Nephron (organoid): ENCODE data around the gene LATS2.

Experiments
- H3K27ac Mint-ChIP-seq, 3 experiments: 2 replicates each; pipeline ENCODE4 v1.8.0; 2020; ENCODE audit warnings: mixed read lengths in 3 of 3, mild to moderate bottlenecking in 2 of 3, moderate library complexity in 1 of 3
- H3K27me3 Mint-ChIP-seq: 2 replicates; pipeline ENCODE4 v1.8.0; 2021; ENCODE audit warnings: low read depth, mild to moderate bottlenecking, moderate library complexity, mixed read lengths
- H3K36me3 Mint-ChIP-seq: 2 replicates; pipeline ENCODE4 v1.8.0; 2020; ENCODE audit warnings: low read depth, mixed read lengths
- H3K4me1 Mint-ChIP-seq: 2 replicates; pipeline ENCODE4 v1.8.0; 2020; ENCODE audit warnings: mixed read lengths
- H3K4me3 Mint-ChIP-seq, 3 experiments: 2 replicates each; pipeline ENCODE4 v1.8.0; 2020; ENCODE audit warnings: mild to moderate bottlenecking in 3 of 3, mixed read lengths in 3 of 3, moderate library complexity in 2 of 3
- H3K9me3 Mint-ChIP-seq: 2 replicates; pipeline ENCODE4 v1.8.0; 2020; ENCODE audit warnings: mixed read lengths
- TF ChIP-seq, protein P1 (sequence below), 3 experiments: fragments of 200-600 bp; sonication (generic); IDR thresholded peaks; one replicate each; pipeline ENCODE4 v1.5.0; 2021; ENCODE audit warnings: antibody characterized with exemption in 3 of 3; ENCODE audit not compliant: unreplicated experiment in 3 of 3

LATS2 gene

DNA sequence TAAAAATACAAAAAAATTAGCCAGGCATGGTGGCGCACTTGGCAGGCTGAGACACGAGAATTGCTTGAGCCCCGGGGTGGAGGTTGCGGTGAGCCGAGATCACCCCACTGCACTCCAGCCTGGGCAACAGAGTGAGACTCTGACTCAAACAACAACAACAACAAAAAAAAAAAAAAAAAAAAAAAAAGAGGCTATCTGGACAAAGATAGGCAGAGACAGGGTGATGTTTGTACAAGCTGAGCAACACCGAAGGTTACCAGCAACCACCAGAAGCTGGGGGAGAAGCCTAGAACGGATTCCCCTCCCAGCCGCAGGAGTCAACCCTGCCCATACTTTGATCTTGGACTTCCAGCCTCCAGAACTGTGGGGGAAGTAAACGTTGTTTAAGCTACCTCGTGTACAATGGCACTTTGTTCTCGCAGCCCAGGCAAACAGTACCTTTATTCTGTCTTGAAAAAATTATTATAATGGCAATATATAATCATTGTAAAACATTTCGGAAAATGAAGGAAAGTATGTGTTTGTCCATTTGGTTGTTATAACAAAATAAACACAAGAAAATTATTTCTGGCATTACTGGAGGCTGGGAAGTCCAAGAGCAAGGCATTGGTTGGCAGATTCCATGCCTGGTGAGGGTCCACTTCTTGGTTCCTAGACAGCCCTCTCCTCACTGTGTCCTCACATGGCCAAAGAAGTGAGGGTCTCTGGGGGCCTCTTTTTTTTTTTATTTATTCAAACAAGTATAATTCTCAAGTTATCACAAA is 39.8 kb upstream of the LATS2 start:
- Mint-ChIP-seq H3K4me1 (no peaks in the 10 kb centered on the region), H3K9me3 (no peaks in the 10 kb centered on the region), H3K27ac (no peak overlapping the region), H3K27me3 (peaks cover 6% of the 10 kb centered on the region), H3K4me3 (no peak overlapping the region), H3K36me3 (no peaks in the 10 kb centered on the region)
- TF ChIP-seq, protein P1, sequence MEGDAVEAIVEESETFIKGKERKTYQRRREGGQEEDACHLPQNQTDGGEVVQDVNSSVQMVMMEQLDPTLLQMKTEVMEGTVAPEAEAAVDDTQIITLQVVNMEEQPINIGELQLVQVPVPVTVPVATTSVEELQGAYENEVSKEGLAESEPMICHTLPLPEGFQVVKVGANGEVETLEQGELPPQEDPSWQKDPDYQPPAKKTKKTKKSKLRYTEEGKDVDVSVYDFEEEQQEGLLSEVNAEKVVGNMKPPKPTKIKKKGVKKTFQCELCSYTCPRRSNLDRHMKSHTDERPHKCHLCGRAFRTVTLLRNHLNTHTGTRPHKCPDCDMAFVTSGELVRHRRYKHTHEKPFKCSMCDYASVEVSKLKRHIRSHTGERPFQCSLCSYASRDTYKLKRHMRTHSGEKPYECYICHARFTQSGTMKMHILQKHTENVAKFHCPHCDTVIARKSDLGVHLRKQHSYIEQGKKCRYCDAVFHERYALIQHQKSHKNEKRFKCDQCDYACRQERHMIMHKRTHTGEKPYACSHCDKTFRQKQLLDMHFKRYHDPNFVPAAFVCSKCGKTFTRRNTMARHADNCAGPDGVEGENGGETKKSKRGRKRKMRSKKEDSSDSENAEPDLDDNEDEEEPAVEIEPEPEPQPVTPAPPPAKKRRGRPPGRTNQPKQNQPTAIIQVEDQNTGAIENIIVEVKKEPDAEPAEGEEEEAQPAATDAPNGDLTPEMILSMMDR (IDR thresholded peaks at IDR 0.05; ENCODE audit: unreplicated experiment in 3 of 3) = no peak

DNA sequence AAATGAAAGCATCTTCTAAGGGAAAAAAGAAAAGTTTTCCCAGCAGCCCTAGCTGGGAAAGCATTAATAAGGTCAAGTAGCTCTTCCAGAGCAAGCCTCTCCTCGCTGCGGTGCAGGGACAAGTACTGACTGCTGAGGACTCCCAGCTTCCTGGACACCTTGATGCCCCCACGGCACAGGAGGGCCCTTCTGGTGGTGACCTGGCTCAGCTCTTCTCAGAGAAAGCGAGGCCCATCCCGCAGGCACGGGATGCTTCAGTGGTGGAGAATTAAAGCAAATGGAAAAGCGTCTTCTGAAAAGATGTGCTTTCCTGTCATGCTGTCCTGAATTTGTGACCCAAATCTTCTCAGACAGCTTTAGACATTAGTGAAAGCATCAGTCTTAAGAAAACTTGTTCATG is 38.8 kb upstream of the LATS2 start:
- no peaks in the 10 kb centered on the region for H3K9me3 Mint-ChIP-seq
- no peak overlapping the region for H3K4me3 Mint-ChIP-seq
- peaks cover 6% of the 10 kb centered on the region for H3K27me3 Mint-ChIP-seq
- no peak overlapping the region for H3K27ac Mint-ChIP-seq
- TF ChIP-seq, protein P1 (IDR thresholded peaks at IDR 0.05; ENCODE audit: unreplicated experiment in 3 of 3) = no peak
- H3K36me3 Mint-ChIP-seq = no peaks in the 10 kb centered on the region
- no peaks in the 10 kb centered on the region for H3K4me1 Mint-ChIP-seq

DNA sequence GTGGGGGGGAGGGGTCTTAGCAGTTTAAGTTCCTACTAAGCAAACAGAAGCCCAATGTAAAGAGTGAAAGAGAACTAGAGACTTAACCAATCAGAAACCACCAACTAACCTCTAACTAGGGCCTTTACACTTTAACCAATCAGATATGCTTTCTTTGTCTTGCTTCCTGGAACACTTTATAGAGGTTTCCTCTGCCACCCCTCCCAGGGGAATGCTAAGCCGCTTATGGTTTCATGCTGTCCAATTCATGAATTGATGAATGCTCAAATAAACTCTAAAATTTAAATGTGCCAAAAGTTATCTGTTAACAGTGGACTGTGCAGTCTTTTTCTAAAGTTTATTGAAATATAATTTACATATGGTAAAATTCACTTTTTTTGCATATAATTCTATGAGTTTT is 33.9 kb upstream of the LATS2 start:
- Mint-ChIP-seq H3K27ac (no peak overlapping the region), H3K9me3 (no peaks in the 10 kb centered on the region), H3K27me3 (peaks cover 9% of the 10 kb centered on the region), H3K36me3 (no peaks in the 10 kb centered on the region), H3K4me3 (no peak overlapping the region), H3K4me1 (no peaks in the 10 kb centered on the region)
- TF ChIP-seq, protein P1 (IDR thresholded peaks at IDR 0.05; ENCODE audit: unreplicated experiment in 3 of 3) = no peak

DNA sequence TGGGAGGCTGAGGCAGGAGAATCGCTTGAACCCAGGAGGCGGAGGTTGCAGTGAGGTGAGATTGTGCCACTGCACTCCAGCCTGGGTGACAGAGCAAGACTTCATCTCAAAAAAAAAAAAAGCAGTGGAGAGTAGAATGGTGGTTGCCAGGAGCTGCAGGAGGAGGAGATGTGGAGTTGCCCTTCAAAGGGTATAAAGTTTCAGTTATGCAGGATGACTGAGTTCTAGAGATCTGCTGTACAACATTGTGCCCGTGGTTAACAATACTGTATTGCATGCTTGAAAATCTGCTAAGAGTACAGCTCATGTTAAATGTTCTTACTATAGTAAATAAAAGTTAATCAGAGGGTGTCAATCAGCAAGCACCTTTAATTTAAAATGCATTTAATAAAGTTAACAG is 28.4 kb upstream of the LATS2 start:
- H3K27ac Mint-ChIP-seq = no peak overlapping the region
- TF ChIP-seq, protein P1 (IDR thresholded peaks at IDR 0.05; ENCODE audit: unreplicated experiment in 3 of 3) = no peak
- peaks cover 7% of the 10 kb centered on the region for H3K27me3 Mint-ChIP-seq
- no peaks in the 10 kb centered on the region for H3K9me3 Mint-ChIP-seq
- no peak overlapping the region for H3K4me3 Mint-ChIP-seq
- H3K4me1 Mint-ChIP-seq = no peaks in the 10 kb centered on the region
- H3K36me3 Mint-ChIP-seq = no peaks in the 10 kb centered on the region

DNA sequence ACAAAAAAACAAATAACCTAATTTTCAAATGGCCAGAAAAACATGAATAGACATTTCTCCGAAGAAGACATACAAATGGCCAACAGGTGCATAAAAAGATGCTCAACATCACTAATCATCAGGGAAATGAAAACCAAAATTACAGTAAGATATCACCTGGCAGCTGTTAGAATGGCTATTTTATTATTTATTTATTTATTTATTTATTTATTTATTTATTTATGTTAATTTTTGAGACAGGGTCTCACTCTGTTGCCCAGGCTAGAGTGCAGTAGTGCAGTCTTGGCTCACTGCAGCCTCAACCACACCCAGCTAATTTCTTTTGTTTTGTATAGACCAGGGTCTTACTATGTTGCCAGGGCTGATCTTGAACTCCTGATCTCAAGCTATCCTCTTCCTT is 27.1 kb upstream of the LATS2 start:
- peaks cover 7% of the 10 kb centered on the region for H3K27me3 Mint-ChIP-seq
- no peak overlapping the region for H3K4me3 Mint-ChIP-seq

More for the DNA sequence above, 27.1 kb upstream of the LATS2 start:
- no peaks in the 10 kb centered on the region for H3K9me3 Mint-ChIP-seq
- H3K27ac Mint-ChIP-seq = no peak overlapping the region
- no peaks in the 10 kb centered on the region for H3K4me1 Mint-ChIP-seq
- TF ChIP-seq, protein P1 (IDR thresholded peaks at IDR 0.05; ENCODE audit: unreplicated experiment in 3 of 3) = no peak
- H3K36me3 Mint-ChIP-seq = no peaks in the 10 kb centered on the region
